LNCaP clone FGC (cell line): ENCODE measurements around the gene SP7.
"Not testable (repeated sequence)": the region's sequence is repeated elsewhere in the genome, so short reads cannot be mapped to it uniquely, and the experiment has no call there.

ENCODE experiments used
- DNase-seq: peaks from one replicate; pipeline ENCODE4 v3.0.0-alpha.2; 2011; ENCODE audit warnings: low read depth
- H3K4me3 ChIP-seq: 2 replicates; pipeline ENCODE4 v1.5.1; 2011; ENCODE audit warnings: mild to moderate bottlenecking, low read depth, low read length, control low read depth
- CTCF ChIP-seq: IDR thresholded peaks from 2 replicates; pipeline ENCODE4 v1.5.1; 2012; ENCODE audit warnings: mild to moderate bottlenecking; ENCODE audit not compliant: control insufficient read depth, insufficient read depth; ENCODE audit errors: extremely low read depth

SP7 gene

GRCh38 chr12:53299454-53300180, 36.5 kb downstream of the SP7 start, which contains the start of gene MYG1:
Gene MYG1 (plus strand): TSS chr12:53299695. CDS start chr12:53299738, 43 bp downstream.
- 0 out of 2 replicates have a peak, but pooled peaks have one; percentile 3 for TF ChIP-seq CTCF
- H3K4me3 ChIP-seq = peak within 1 kb of the TSS; percentile 91
- peak; percentile 81 for DNase-seq

- TF ChIP-seq CTCF = no peak
- no peak for DNase-seq
- peak overlapping the region; percentile 91 for H3K4me3 ChIP-seq
Measured at GRCh38 chr12:53299101-53299453, 37.1 kb downstream of the SP7 start.

- DNase-seq = no peak
- TF ChIP-seq CTCF = no peak
- no peak overlapping the region for H3K4me3 ChIP-seq
Measured at GRCh38 chr12:53298164-53298563, 38.0 kb downstream of the SP7 start.

GRCh38 chr12:53297106-53297505, 39.0 kb downstream of the SP7 start:
- not testable (repeated sequence) for DNase-seq, H3K4me3 ChIP-seq

- no peak for TF ChIP-seq CTCF
- no peak for DNase-seq
- H3K4me3 ChIP-seq = peak overlapping the region; percentile 55
Measured at GRCh38 chr12:53295891-53296219, 40.3 kb downstream of the SP7 start.

- peak; percentile 70 for DNase-seq
- TF ChIP-seq CTCF = no peak
Measured at GRCh38 chr12:53295070-53295890, 40.9 kb downstream of the SP7 start, which contains the start of gene PFDN5. Gene PFDN5 (plus strand): TSS chr12:53295542. CDS start chr12:53295568, 26 bp downstream.

GRCh38 chr12:53292426-53292825, 43.7 kb downstream of the SP7 start:
- no peak for TF ChIP-seq CTCF
- no peak overlapping the region for H3K4me3 ChIP-seq
- DNase-seq = no peak

More at GRCh38 chr12:53295070-53295890, 40.9 kb downstream of the SP7 start, which contains the start of gene PFDN5:
- H3K4me3 ChIP-seq = peak within 1 kb of the TSS; percentile 55
